Stomach (tissue), 9 donors: ENCODE measurements around the gene C1orf21. TPM values are rescaled to one million over a fixed set of nuclear protein-coding genes. Genes with fewer than 3 reads are reported as not detected.

ENCODE experiments used
- DNase-seq, 2 donors: peaks; one replicate each; pipeline versions ENCODE4 v3.0.0 to v3.0.0-alpha.2; 2013 to 2019
- H3K27ac ChIP-seq, 5 donors: fragments of 200-600 bp in 4 of 5; sonication (generic) in 4 of 5; one replicate each; pipeline ENCODE4 v1.5.1; 2013 to 2019; ENCODE audit warnings: mild to moderate bottlenecking in 1 of 5, moderate library complexity in 1 of 5
- H3K27me3 ChIP-seq, 3 donors: fragments of 200-600 bp; sonication (generic); one replicate each; pipeline ENCODE4 v1.5.1; 2017 to 2019; ENCODE audit warnings: mixed run types in 1 of 3
- H3K36me3 ChIP-seq, 4 donors: fragments of 200-600 bp; sonication (generic); 1 replicate in 3 of 4; 2 replicates in 1 of 4; pipeline ENCODE4 v1.5.1; 2016 to 2019
- H3K4me1 ChIP-seq, 4 donors: fragments of 200-600 bp; sonication (generic); one replicate each; pipeline ENCODE4 v1.5.1; 2016 to 2019
- H3K4me3 ChIP-seq, 4 donors: fragments of 200-600 bp; sonication (generic) in 3 of 4; one replicate each; pipeline ENCODE4 v1.5.1; 2016 to 2019; ENCODE audit warnings: mild to moderate bottlenecking in 1 of 4
- H3K9me3 ChIP-seq, 4 donors: fragments of 200-600 bp; sonication (generic); one replicate each; pipeline ENCODE4 v1.5.1; 2016 to 2019
- CTCF ChIP-seq, 7 experiments: fragments of 450-650 bp in 4 of 7; fragments of 200-600 bp in 3 of 7; sonication (generic) in 3 of 7; IDR thresholded peaks; one replicate each; pipeline ENCODE4 v1.5.1; 2016 to 2019; ENCODE audit warnings: antibody characterized with exemption in 7 of 7, control low read depth in 2 of 7, mild to moderate bottlenecking in 1 of 7
- EP300 ChIP-seq: sonication (generic); formaldehyde crosslinking; IDR thresholded peaks from one replicate; pipeline ENCODE4 v1.6.1; 2017; ENCODE audit warnings: antibody characterized with exemption
- POLR2A ChIP-seq, 4 donors: fragments of 450-650 bp; IDR thresholded peaks; one replicate each; pipeline ENCODE4 v1.6.1; 2016; ENCODE audit warnings: antibody characterized with exemption in 4 of 4, control low read depth in 2 of 4, mild to moderate bottlenecking in 1 of 4, moderate library complexity in 1 of 4
- POLR2AphosphoS5 ChIP-seq, 3 donors: sonication (generic); formaldehyde crosslinking; IDR thresholded peaks; one replicate each; pipeline ENCODE4 v1.6.1; 2016; ENCODE audit warnings: antibody characterized with exemption in 3 of 3
- whole genome bisulfite sequencing, 5 donors: extraction: QIAGEN DNeasy Blood & Tissue Kit in 3 of 5; methylation state at CpG; one replicate each; pipeline versions ENCODE4 v1.1.5 to v1.1.7; 2013 to 2018; 5-methylcytosine and 5-hydroxymethylcytosine counted together
- intact Hi-C: fragments of 100-400 bp; cut with DNase I; formaldehyde crosslinking; loops from one replicate; pipeline ENCODE4 v1.15.1; 2023; ENCODE audit warnings: low total_unique reads
- polyA plus RNA-seq, 3 donors: library from polyadenylated mRNA; stranded (reverse); fragments of 200-250 nt; gene quantifications; one replicate each; pipeline ENCODE4 v1.2.3, GENCODE V29; 2013
- total RNA-seq, 5 donors: library from RNA; depleted of rRNA; stranded (reverse); fragments of >200 nt; gene quantifications; one replicate each; pipeline versions ENCODE4 v1.1.0 to v1.2.3, GENCODE V29; 2014 to 2016
- donor health status: healthy with polysubstance abuse.
- donor health status: Bipolar disorder and iron deficiency.
- donor health status: healthy.

The C1orf21 gene
- total and polyA plus RNA-seq, 8 donors: 10.1 to 114 (median 37.4) TPM

- 29 to 49% (median 43%) methylated on average over 16 of the region's 16 CpGs for WGBS, 5 donors
Observed at GRCh38 chr1:184504040-184504954, 117.5 kb downstream of the C1orf21 start.

GRCh38 chr1:184504955-184505338 is 118.1 kb downstream of the C1orf21 start:
- H3K36me3 ChIP-seq: no peaks in the 10 kb centered on the region
- DNase-seq: no peak
- TF ChIP-seq POLR2A (IDR thresholded peaks at IDR 0.05) (no peak), EP300 (no peak), CTCF (IDR thresholded peaks at IDR 0.05) (no peak), POLR2AphosphoS5 (IDR thresholded peaks at IDR 0.05) (no peak)
- 93 to 100% (median 94%) methylated on average over 1 of the region's 1 CpG for WGBS, 5 donors
- no peak overlapping the region for H3K27ac ChIP-seq
- peaks cover 0 to 53% (median 26%) of the 10 kb centered on the region in 4 donors for H3K4me1 ChIP-seq
- intact Hi-C loops: no loop called here
- no peaks in the 10 kb centered on the region for H3K9me3 ChIP-seq
- H3K4me3 ChIP-seq: no peak overlapping the region
- no peaks in the 10 kb centered on the region for H3K27me3 ChIP-seq

More at GRCh38 chr1:184504040-184504954, 117.5 kb downstream of the C1orf21 start:
- intact Hi-C loops: no loop called here
- no peak for DNase-seq
- Histone ChIP-seq H3K27me3 (no peaks in the 10 kb centered on the region), H3K4me1 (peaks cover 0 to 58% (median 26%) of the 10 kb centered on the region in 4 donors), H3K9me3 (no peaks in the 10 kb centered on the region), H3K4me3 (no peak overlapping the region), H3K27ac (peak overlapping the region in 1 of 5 donors; percentile 9), H3K36me3 (no peaks in the 10 kb centered on the region)
- TF ChIP-seq CTCF (IDR thresholded peaks at IDR 0.05) (no peak), POLR2AphosphoS5 (IDR thresholded peaks at IDR 0.05) (no peak), EP300 (no peak), POLR2A (IDR thresholded peaks at IDR 0.05) (no peak)

- no peak for TF ChIP-seq POLR2AphosphoS5 (IDR thresholded peaks at IDR 0.05)
- TF ChIP-seq POLR2A (IDR thresholded peaks at IDR 0.05): no peak
- no peak for TF ChIP-seq EP300
- TF ChIP-seq CTCF (IDR thresholded peaks at IDR 0.05): no peak
- Histone ChIP-seq H3K27ac (no peak overlapping the region), H3K9me3 (no peaks in the 10 kb centered on the region), H3K4me3 (no peak overlapping the region), H3K27me3 (no peaks in the 10 kb centered on the region), H3K4me1 (peaks cover 0 to 51% (median 26%) of the 10 kb centered on the region in 4 donors), H3K36me3 (no peaks in the 10 kb centered on the region)
- DNase-seq: no peak
- intact Hi-C loops: no loop called here
- WGBS, 5 donors: 87 to 91% (median 89%) methylated on average over 3 of the region's 3 CpGs
Observed at GRCh38 chr1:184506481-184506880, 119.7 kb downstream of the C1orf21 start.

- intact Hi-C loops: no loop called here
- 36 to 43% (median 37%) methylated on average over 1 of the region's 1 CpG for WGBS, 5 donors
- no peak for TF ChIP-seq CTCF (IDR thresholded peaks at IDR 0.05)
- no peak for TF ChIP-seq EP300
- TF ChIP-seq POLR2AphosphoS5 (IDR thresholded peaks at IDR 0.05): no peak
- no peak for TF ChIP-seq POLR2A (IDR thresholded peaks at IDR 0.05)
- no peak for DNase-seq
- no peaks in the 10 kb centered on the region for H3K36me3 ChIP-seq
- no peaks in the 10 kb centered on the region for H3K27me3 ChIP-seq
- H3K4me1 ChIP-seq: peaks cover 0 to 51% (median 26%) of the 10 kb centered on the region in 4 donors
- H3K9me3 ChIP-seq: no peaks in the 10 kb centered on the region
- H3K27ac ChIP-seq: peak overlapping the region in 3 of 5 donors; percentile 21 to 62 (median 36)
- no peak overlapping the region for H3K4me3 ChIP-seq
Observed at GRCh38 chr1:184507165-184507564, 120.3 kb downstream of the C1orf21 start.
